Measurements from ENCODE around the gene TACR3.
"Not testable (repeated sequence)": the region's sequence is repeated elsewhere in the genome, so short reads cannot be mapped to it uniquely, and the experiment has no call there.

TACR3 gene, protein sequence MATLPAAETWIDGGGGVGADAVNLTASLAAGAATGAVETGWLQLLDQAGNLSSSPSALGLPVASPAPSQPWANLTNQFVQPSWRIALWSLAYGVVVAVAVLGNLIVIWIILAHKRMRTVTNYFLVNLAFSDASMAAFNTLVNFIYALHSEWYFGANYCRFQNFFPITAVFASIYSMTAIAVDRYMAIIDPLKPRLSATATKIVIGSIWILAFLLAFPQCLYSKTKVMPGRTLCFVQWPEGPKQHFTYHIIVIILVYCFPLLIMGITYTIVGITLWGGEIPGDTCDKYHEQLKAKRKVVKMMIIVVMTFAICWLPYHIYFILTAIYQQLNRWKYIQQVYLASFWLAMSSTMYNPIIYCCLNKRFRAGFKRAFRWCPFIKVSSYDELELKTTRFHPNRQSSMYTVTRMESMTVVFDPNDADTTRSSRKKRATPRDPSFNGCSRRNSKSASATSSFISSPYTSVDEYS

GRCh38 chr4:103719830-103720207 lies at the start of gene TACR3:
Gene TACR3, minus strand, starts transcription at chr4:103719985. Its CDS starts 310 bp downstream, at chr4:103719675.
- DNase-seq (ENCODE audit: low spot score), result no peak

DNA sequence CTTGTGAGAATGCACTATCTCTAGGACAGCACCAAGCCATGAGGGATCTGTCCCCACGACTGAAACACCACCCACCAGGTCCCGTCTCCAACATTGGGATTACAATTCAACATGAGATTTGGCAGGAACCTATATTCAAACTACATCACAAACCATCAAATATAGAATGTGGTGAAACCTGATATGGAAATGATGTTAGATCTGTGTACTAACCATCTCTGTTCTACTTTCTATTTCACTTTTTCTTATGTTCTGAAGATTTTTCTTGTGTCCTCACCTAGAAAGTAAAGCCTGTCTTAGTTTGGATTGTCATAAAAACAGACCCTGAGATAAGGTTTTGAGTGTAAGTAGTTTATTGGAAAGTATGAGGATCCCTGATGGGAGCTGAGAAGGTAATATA lies 37.8 kb upstream of the TACR3 start:
- DNase-seq (ENCODE audit: low spot score), result no peak

- no peak for DNase-seq (ENCODE audit: low spot score)
Measured at GRCh38 chr4:103756741-103757140, 37.0 kb upstream of the TACR3 start.

GRCh38 chr4:103754844-103755243 lies 35.1 kb upstream of the TACR3 start:
- DNase-seq (ENCODE audit: low spot score), result no peak

- no peak for DNase-seq (ENCODE audit: low spot score)
Measured at GRCh38 chr4:103753868-103754653, 34.3 kb upstream of the TACR3 start.

DNA sequence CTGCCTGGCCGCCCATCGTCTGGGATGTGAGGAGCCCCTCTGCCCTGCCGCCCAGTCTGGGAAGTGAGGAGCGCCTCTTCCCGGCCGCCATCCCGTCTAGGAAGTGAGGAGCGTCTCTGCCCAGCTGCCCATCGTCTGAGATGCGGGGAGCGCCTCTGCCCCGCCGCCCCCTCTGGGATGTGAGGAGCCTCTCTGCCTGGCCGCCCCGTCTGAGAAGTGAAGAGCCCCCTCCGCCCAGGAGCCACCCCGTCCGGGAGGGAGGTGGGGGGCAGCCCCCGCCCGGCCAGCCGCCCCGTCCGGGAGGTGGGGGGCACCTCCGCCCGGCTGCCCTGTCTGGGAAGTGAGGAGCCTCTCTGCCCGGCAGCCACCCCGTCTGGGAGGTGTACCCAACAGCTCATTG lies 3.4 kb upstream of the TACR3 start:
- DNase-seq (ENCODE audit: low spot score), result not testable (repeated sequence)

- DNase-seq (ENCODE audit: low spot score), result no peak
Measured at GRCh38 chr4:103721251-103721650, 1.5 kb upstream of the TACR3 start.

- DNase-seq (ENCODE audit: low spot score), result no peak
Measured at GRCh38 chr4:103720661-103721060, 876 bp upstream of the TACR3 start.

DNA sequence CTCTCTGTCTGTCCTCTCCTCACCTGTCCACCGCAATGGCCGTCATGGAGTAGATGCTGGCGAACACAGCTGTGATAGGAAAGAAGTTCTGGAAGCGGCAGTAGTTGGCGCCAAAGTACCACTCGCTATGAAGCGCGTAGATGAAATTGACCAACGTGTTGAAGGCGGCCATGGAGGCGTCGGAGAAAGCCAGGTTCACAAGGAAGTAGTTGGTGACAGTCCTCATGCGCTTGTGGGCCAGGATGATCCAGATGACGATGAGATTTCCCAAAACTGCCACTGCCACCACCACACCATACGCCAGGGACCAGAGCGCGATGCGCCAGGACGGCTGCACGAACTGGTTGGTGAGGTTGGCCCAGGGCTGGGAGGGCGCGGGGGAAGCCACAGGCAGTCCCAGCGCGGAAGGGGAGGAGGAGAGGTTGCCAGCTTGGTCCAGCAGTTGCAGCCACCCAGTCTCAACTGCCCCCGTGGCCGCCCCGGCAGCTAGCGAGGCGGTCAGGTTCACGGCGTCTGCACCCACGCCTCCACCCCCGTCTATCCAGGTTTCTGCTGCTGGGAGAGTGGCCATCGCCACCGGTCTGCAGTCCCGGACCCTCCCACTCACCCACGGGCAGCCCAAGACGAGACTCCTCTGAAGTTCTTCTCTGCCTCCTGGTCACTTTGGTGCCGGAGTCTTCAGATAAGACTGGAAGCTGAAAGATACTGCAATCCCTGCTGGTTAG lies 518 bp downstream of the TACR3 start:
- DNase-seq (ENCODE audit: low spot score), result no peak

- DNase-seq (ENCODE audit: low spot score), result no peak
Measured at GRCh38 chr4:103692615-103693014, 27.2 kb downstream of the TACR3 start.

- DNase-seq (ENCODE audit: low spot score), result no peak
Measured at GRCh38 chr4:103673983-103674382, 45.8 kb downstream of the TACR3 start.

- not testable (repeated sequence) for DNase-seq (ENCODE audit: low spot score)
Measured at GRCh38 chr4:103666764-103667163, 53.0 kb downstream of the TACR3 start.

DNA sequence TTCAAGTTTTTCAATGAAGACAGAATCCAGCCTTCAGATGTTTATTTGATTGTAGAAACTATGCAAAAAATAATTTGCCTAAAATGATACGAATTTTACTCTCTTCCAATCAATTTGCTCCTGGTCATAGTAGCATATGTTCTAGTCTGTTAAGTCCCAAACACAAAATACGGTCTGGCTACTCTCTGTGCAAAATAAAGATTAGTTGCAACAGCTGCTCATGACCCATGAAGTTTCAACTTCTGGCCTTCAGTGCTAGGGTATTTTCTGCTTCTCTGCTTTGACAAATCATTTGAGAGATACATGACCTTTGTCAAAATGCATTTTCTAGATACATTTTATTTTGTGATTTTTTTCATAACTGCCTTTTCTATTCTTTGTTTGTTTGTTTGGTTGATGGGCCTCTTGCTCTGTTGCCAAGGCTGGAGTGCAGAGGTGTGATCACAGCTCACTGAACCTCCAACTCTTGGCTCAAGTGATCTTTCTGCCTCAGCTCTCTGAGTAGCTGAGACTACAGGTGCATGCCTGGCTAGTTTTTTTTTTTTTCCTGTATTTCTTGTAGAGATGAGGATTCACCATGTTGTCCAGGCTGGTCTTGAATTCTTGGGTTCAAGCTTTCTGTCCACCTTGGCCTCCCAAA lies 55.2 kb downstream of the TACR3 start:
- DNase-seq (ENCODE audit: low spot score), result no peak

GRCh38 chr4:103648541-103648940 lies 71.2 kb downstream of the TACR3 start:
- DNase-seq (ENCODE audit: low spot score), result no peak

DNA sequence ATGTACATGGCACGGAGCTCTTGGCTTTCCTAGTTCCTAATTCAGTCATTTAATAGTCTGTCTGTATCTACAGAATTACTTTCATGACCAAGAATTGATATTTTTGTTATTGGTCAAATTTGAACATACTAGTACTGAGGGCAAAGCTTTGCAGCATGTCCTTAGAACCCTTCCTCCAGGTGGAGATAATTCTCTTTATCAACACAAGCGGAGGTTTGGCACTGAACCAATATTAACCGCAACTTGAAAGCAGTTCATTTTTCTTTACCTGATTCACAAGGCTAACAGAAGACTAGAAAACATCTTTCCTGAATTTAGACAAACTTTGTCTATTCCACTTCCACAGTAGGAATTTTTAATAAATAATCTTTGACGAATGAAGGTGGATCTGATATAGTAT lies 73.8 kb downstream of the TACR3 start:
- no peak for DNase-seq (ENCODE audit: low spot score)

GRCh38 chr4:103634236-103634635 lies 85.5 kb downstream of the TACR3 start:
- DNase-seq (ENCODE audit: low spot score), result no peak

- no peak for DNase-seq (ENCODE audit: low spot score)
Measured at GRCh38 chr4:103626296-103626695, 93.5 kb downstream of the TACR3 start.

GRCh38 chr4:103591841-103592240 lies 127.9 kb downstream of the TACR3 start:
- no peak for DNase-seq (ENCODE audit: low spot score)

DNA sequence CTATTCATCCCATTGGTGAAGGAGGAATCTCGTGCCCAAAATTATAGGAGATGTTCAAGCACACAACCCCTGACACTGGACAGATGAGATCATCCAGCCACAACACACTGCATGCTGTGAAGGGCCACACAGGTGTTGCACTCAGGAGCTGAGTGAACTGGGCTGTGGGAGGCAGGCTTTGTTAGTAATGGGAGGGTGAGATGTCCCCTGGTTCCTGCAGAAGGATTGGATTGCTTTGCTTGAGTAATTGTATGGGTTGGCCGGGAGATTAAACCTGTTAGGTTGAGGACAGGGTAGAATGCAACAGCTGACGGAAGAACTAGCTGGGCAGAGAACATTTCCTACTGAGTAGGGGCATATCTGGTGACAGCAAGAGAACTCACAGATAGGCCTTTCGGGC lies 152.2 kb downstream of the TACR3 start:
- no peak for DNase-seq (ENCODE audit: low spot score)

GRCh38 chr4:103559178-103559577 lies 160.6 kb downstream of the TACR3 start:
- not testable (repeated sequence) for DNase-seq (ENCODE audit: low spot score)

All from activated CD4-positive, alpha-beta T cell treated with anti-CD3 and anti-CD28 coated beads, Interleukin-2, Interleukin-4, amounts not matched to agents 100 ng/mL and 50 ng/mL, durations not matched to agents 16 hours and 8 hours (primary cell).